ENCODE data around the gene HADHB.
"Not testable (repeated sequence)": the region's sequence is repeated elsewhere in the genome, so short reads cannot be mapped to it uniquely, and the experiment has no call there.

HADHB gene

DNA sequence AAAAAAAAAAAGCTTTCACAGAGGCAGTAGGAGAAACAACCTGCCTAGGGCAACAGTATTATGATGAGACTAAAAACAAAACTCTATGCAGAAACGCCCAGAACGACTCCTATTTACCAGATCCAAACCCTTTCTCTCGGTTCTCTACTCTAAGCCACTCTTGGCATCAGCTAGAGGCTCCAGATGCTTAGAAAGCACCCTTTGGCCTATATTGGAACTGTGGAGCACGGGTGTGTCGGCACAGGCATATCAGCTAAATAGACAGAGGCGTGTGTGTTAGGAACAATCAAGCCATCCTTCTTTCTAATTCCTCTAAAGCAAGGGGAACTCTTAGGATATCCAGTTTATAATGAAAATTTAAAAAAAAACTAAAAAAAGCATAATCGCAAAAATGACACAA is 60.4 kb downstream of the HADHB start:
- H3K4me1 ChIP-seq (ENCODE audit: control insufficient read depth in 1 of 2, insufficient read depth in 2 of 2, low read length in 2 of 2) = peaks cover 6 to 10% of the 10 kb centered on the region in 2 donors
- not testable (repeated sequence) for H3K4me3 ChIP-seq (ENCODE audit: low read depth in 1 of 2, low read length in 2 of 2); H3K9ac ChIP-seq (ENCODE audit: low read depth in 1 of 2, low read length in 2 of 2); H3K9me3 ChIP-seq (ENCODE audit: control insufficient read depth in 1 of 2, low read length in 2 of 2); H3K27me3 ChIP-seq (ENCODE audit: control insufficient read depth in 1 of 2, insufficient read depth in 2 of 2, low read length in 2 of 2); H3K36me3 ChIP-seq (ENCODE audit: control insufficient read depth in 1 of 2, insufficient read depth in 2 of 2, low read length in 2 of 2); H3K27ac ChIP-seq (ENCODE audit: low read depth, low read length)

DNA sequence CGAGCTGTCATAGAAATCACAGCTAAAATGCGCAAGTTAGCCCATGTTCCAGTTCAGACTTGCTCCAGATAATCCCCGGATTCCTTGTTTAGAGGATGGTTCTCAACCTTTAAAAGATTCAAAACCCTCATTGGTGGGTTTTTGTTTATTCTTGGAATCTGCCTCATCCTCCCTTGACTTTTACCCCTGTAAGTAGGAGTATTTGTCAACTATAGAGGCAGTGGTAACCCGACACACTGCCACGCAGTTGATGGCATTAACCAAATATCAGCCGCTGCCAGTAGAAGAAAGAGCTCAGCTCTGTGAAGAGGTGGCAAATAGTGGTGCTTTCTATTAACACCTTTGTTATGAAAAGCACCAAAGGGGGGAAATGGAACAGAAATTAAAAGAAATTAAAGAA is 60.8 kb downstream of the HADHB start:
- peaks cover 2 to 6% of the 10 kb centered on the region in 2 donors for H3K4me1 ChIP-seq (ENCODE audit: control insufficient read depth in 1 of 2, insufficient read depth in 2 of 2, low read length in 2 of 2)
- H3K27ac ChIP-seq (ENCODE audit: low read depth, low read length) = no peak overlapping the region
- H3K4me3 ChIP-seq (ENCODE audit: low read depth in 1 of 2, low read length in 2 of 2) = no peak overlapping the region
- no peaks in the 10 kb centered on the region for H3K36me3 ChIP-seq (ENCODE audit: control insufficient read depth in 1 of 2, insufficient read depth in 2 of 2, low read length in 2 of 2)
- no peak overlapping the region for H3K9ac ChIP-seq (ENCODE audit: low read depth in 1 of 2, low read length in 2 of 2)
- H3K9me3 ChIP-seq (ENCODE audit: control insufficient read depth in 1 of 2, low read length in 2 of 2) = no peaks in the 10 kb centered on the region
- no peaks in the 10 kb centered on the region for H3K27me3 ChIP-seq (ENCODE audit: control insufficient read depth in 1 of 2, insufficient read depth in 2 of 2, low read length in 2 of 2)

DNA sequence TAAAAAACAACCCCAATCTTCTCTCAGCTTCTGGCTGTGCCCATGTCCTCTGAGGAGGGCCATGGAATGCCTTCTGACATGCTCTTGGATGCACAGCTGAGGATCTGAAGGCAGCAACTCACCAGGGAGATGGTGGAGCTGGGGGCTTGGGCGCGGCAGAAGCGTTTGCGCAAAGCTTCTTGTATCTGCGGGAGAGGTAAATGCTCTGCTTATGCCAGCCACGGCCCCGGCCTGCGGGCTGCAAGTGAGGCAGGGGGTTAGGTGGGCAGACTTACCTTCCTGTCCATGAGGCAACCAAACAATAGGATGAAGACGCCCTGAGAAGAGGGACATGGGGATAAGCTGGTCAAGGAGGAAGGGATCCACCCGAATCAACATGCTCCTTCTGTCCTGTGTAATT is 65.2 kb downstream of the HADHB start:
- Histone ChIP-seq H3K27me3 (ENCODE audit: control insufficient read depth in 1 of 2, insufficient read depth in 2 of 2, low read length in 2 of 2) (no peaks in the 10 kb centered on the region), H3K27ac (ENCODE audit: low read depth, low read length) (no peak overlapping the region), H3K4me1 (ENCODE audit: control insufficient read depth in 1 of 2, insufficient read depth in 2 of 2, low read length in 2 of 2) (no peaks in the 10 kb centered on the region), H3K4me3 (ENCODE audit: low read depth in 1 of 2, low read length in 2 of 2) (no peak overlapping the region), H3K9me3 (ENCODE audit: control insufficient read depth in 1 of 2, low read length in 2 of 2) (no peaks in the 10 kb centered on the region), H3K36me3 (ENCODE audit: control insufficient read depth in 1 of 2, insufficient read depth in 2 of 2, low read length in 2 of 2) (no peaks in the 10 kb centered on the region), H3K9ac (ENCODE audit: low read depth in 1 of 2, low read length in 2 of 2) (no peak overlapping the region)

DNA sequence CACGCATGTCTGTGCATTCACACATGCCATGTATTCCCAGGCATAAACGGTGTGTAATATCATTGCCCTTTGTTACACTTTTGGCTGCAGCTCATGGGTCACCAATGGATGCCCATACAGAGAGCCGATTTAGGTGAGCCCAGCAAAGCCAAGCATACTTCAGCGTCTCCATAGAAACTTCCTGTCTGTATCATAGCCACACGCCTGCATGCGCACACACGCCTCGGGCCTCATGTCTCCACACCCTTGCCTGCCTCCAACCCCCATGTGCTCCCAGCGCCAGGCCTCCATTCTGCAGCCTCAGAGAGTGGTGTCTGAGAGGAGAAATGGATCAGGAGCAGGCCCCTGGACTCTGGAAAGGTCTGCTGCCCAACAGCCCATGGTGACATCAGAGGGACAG is 67.7 kb downstream of the HADHB start:
- Histone ChIP-seq H3K9me3 (ENCODE audit: control insufficient read depth in 1 of 2, low read length in 2 of 2) (no peaks in the 10 kb centered on the region), H3K27ac (ENCODE audit: low read depth, low read length) (no peak overlapping the region), H3K4me1 (ENCODE audit: control insufficient read depth in 1 of 2, insufficient read depth in 2 of 2, low read length in 2 of 2) (no peaks in the 10 kb centered on the region), H3K4me3 (ENCODE audit: low read depth in 1 of 2, low read length in 2 of 2) (no peak overlapping the region), H3K9ac (ENCODE audit: low read depth in 1 of 2, low read length in 2 of 2) (no peak overlapping the region), H3K27me3 (ENCODE audit: control insufficient read depth in 1 of 2, insufficient read depth in 2 of 2, low read length in 2 of 2) (no peaks in the 10 kb centered on the region), H3K36me3 (ENCODE audit: control insufficient read depth in 1 of 2, insufficient read depth in 2 of 2, low read length in 2 of 2) (no peaks in the 10 kb centered on the region)

DNA sequence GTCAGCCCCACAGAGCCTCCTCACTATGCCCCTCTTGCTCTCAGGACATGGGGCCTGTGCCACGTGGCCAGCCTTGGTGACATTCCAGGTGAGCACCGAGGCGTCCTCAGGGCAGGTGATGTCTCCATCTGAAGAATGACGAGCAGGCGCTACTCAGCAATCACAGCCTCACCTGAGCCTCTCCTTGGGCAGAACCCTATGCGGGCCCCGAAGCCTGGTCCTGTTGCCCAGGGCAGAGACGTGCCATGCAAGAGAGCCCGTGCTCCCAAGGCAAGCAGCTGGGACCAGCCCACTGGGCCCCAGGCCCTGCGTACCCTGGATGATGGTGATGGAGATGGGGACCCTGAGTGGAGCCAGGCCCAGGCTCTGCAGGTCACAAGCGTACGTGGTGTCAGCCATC is 68.7 kb downstream of the HADHB start:
- Histone ChIP-seq H3K4me3 (ENCODE audit: low read depth in 1 of 2, low read length in 2 of 2) (no peak overlapping the region), H3K27ac (ENCODE audit: low read depth, low read length) (no peak overlapping the region), H3K27me3 (ENCODE audit: control insufficient read depth in 1 of 2, insufficient read depth in 2 of 2, low read length in 2 of 2) (no peaks in the 10 kb centered on the region), H3K9me3 (ENCODE audit: control insufficient read depth in 1 of 2, low read length in 2 of 2) (no peaks in the 10 kb centered on the region), H3K9ac (ENCODE audit: low read depth in 1 of 2, low read length in 2 of 2) (no peak overlapping the region), H3K4me1 (ENCODE audit: control insufficient read depth in 1 of 2, insufficient read depth in 2 of 2, low read length in 2 of 2) (no peaks in the 10 kb centered on the region), H3K36me3 (ENCODE audit: control insufficient read depth in 1 of 2, insufficient read depth in 2 of 2, low read length in 2 of 2) (no peaks in the 10 kb centered on the region)

DNA sequence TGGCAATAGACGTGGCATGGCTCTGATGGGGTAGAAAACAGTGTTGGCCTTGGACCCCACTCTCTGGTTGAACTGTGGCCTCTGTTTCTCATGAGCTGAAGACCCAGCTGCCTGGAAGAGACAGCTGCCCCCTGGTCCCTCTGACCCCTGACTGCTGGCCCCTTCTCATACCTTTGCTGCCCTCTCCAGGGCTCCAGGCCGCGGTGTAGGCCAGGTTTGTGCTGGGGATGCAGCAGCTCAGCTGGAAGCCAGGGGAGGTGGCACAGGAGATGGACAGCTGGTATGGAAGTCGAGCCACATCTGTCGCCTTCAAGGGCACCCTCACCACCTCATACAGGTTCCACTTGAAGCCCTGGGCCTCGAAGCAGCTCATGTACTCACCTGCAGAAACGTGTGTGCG is 69.5 kb downstream of the HADHB start:
- no peak overlapping the region for H3K4me3 ChIP-seq (ENCODE audit: low read depth in 1 of 2, low read length in 2 of 2)
- no peak overlapping the region for H3K27ac ChIP-seq (ENCODE audit: low read depth, low read length)
- no peaks in the 10 kb centered on the region for H3K36me3 ChIP-seq (ENCODE audit: control insufficient read depth in 1 of 2, insufficient read depth in 2 of 2, low read length in 2 of 2)
- H3K9ac ChIP-seq (ENCODE audit: low read depth in 1 of 2, low read length in 2 of 2) = no peak overlapping the region
- no peaks in the 10 kb centered on the region for H3K4me1 ChIP-seq (ENCODE audit: control insufficient read depth in 1 of 2, insufficient read depth in 2 of 2, low read length in 2 of 2)
- H3K27me3 ChIP-seq (ENCODE audit: control insufficient read depth in 1 of 2, insufficient read depth in 2 of 2, low read length in 2 of 2) = no peaks in the 10 kb centered on the region
- H3K9me3 ChIP-seq (ENCODE audit: control insufficient read depth in 1 of 2, low read length in 2 of 2) = no peaks in the 10 kb centered on the region

DNA sequence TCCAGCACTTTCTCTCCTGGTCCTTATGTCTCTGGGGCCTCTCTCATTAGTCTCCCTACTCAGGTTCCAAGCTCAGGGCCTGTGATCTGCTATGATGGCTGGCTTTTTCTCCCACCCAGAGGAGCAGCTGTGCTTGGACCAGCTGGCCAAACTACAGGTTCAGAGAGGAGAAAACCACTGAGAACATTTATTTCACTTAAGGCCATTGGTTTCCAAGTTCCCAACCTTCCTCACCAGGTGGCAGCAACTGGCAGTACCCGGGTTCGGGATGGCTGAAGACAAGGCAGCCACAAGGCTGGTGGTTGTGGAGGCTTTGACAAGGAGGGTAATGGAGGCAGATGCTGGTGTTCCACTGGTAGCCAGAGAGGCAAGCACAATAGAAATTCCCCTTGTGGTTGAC is 71.3 kb downstream of the HADHB start:
- Histone ChIP-seq H3K9me3 (ENCODE audit: control insufficient read depth in 1 of 2, low read length in 2 of 2) (no peaks in the 10 kb centered on the region), H3K27me3 (ENCODE audit: control insufficient read depth in 1 of 2, insufficient read depth in 2 of 2, low read length in 2 of 2) (no peaks in the 10 kb centered on the region), H3K36me3 (ENCODE audit: control insufficient read depth in 1 of 2, insufficient read depth in 2 of 2, low read length in 2 of 2) (no peaks in the 10 kb centered on the region), H3K9ac (ENCODE audit: low read depth in 1 of 2, low read length in 2 of 2) (no peak overlapping the region), H3K27ac (ENCODE audit: low read depth, low read length) (no peak overlapping the region), H3K4me1 (ENCODE audit: control insufficient read depth in 1 of 2, insufficient read depth in 2 of 2, low read length in 2 of 2) (no peaks in the 10 kb centered on the region), H3K4me3 (ENCODE audit: low read depth in 1 of 2, low read length in 2 of 2) (no peak overlapping the region)

DNA sequence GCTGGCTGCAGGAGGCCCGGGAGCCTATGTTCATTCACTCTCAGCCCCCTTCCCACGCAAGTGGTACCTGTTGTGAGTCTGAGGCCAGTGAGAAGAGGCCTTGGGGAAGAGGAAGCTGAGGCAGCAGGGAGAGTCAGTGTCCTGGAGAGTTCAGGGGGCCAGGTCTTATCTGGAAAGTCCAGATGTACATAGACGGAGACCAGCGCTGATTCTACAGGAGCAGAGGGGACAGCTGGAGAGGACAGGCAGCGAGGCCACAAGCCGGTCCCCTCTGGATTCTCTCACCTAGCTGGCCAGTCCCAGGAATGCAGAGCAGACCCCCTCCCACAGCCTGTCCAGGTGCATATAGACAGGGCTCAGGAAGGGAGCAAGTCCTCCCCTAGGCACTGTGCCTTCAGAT is 72.1 kb downstream of the HADHB start:
- no peaks in the 10 kb centered on the region for H3K4me1 ChIP-seq (ENCODE audit: control insufficient read depth in 1 of 2, insufficient read depth in 2 of 2, low read length in 2 of 2)
- H3K9me3 ChIP-seq (ENCODE audit: control insufficient read depth in 1 of 2, low read length in 2 of 2) = no peaks in the 10 kb centered on the region
- H3K27me3 ChIP-seq (ENCODE audit: control insufficient read depth in 1 of 2, insufficient read depth in 2 of 2, low read length in 2 of 2) = no peaks in the 10 kb centered on the region
- no peak overlapping the region for H3K4me3 ChIP-seq (ENCODE audit: low read depth in 1 of 2, low read length in 2 of 2)
- no peak overlapping the region for H3K27ac ChIP-seq (ENCODE audit: low read depth, low read length)
- H3K9ac ChIP-seq (ENCODE audit: low read depth in 1 of 2, low read length in 2 of 2) = no peak overlapping the region
- no peaks in the 10 kb centered on the region for H3K36me3 ChIP-seq (ENCODE audit: control insufficient read depth in 1 of 2, insufficient read depth in 2 of 2, low read length in 2 of 2)

DNA sequence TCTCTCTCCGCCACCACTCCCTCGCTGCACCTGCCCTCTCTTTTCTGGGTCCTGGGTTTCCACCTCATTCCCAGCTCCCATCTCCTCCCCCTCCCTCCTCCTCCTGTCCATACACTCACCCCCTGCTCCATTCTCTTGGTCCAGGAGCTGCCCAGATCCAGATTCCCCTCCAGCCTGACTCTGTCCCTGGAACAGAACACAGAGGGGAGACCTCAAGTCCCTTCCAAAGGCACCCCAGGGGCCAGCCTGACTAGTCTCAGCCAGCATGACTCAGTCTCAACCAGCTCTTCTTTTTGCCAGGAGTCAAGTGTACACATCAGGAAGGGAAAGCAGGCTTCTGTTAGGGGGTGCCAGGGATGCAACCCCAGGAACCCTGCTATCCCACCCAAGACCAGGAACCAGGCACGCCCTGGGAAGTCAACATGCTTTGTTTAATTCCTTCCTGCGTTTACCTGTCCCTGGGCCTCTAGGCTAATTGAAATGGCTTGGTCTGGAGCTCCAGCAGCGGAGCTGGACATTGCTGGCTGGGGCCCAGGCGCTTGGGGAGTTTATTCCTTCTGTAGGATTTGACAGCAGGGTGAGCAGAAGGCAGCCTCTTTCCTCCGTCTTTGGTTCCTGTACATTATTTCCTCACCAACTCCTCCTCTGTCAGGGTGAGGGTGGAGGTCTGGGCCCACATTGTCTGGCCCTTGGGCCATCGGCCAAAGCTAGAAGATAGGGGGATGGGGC is 72.8 kb downstream of the HADHB start:
- H3K9ac ChIP-seq (ENCODE audit: low read depth in 1 of 2, low read length in 2 of 2) = no peak overlapping the region
- no peaks in the 10 kb centered on the region for H3K27me3 ChIP-seq (ENCODE audit: control insufficient read depth in 1 of 2, insufficient read depth in 2 of 2, low read length in 2 of 2)

DNA sequence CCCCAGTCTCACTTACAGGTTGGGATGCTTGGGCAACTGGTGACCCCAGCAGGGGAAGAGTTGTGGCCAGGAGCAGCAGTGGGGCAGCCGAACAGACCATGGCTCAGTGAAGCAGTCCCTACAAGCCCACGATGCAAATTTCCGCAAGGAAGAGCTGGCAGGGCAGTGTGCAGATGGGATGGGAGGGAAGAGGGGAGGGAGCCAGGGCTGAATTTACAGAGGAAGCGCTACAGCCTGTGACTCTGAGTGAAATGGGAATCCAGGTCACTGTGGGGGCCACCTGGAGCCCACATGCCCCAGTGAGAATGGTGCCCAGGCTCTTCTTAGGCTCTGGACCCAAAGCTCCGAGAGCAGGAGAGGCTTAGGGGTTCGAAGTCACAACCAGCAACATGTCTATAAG is 74.2 kb downstream of the HADHB start:
- no peak overlapping the region for H3K9ac ChIP-seq (ENCODE audit: low read depth in 1 of 2, low read length in 2 of 2)

More for the DNA sequence above, 72.8 kb downstream of the HADHB start:
- Histone ChIP-seq H3K9me3 (ENCODE audit: control insufficient read depth in 1 of 2, low read length in 2 of 2) (no peaks in the 10 kb centered on the region), H3K27ac (ENCODE audit: low read depth, low read length) (no peak overlapping the region), H3K4me1 (ENCODE audit: control insufficient read depth in 1 of 2, insufficient read depth in 2 of 2, low read length in 2 of 2) (no peaks in the 10 kb centered on the region), H3K36me3 (ENCODE audit: control insufficient read depth in 1 of 2, insufficient read depth in 2 of 2, low read length in 2 of 2) (no peaks in the 10 kb centered on the region), H3K4me3 (ENCODE audit: low read depth in 1 of 2, low read length in 2 of 2) (no peak overlapping the region)

DNA sequence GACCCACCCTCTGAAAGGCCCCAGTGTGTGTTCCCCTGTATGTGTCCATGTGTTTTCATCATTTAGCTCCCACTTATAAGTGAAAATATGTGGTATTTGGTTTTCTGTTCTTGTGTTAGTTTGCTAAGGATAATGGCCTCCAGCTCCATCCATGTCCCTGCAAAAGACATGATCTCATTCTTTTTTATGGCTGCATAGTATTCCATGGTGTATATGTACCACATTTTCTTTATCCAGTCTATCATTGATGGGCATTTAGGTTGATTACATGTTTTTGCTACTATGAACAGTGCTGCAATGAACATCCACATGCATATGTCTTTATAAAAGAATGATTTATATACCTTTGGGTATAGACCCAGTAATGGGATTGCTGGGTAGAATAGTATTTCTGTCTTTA is 79.7 kb downstream of the HADHB start:
- H3K4me1 ChIP-seq (ENCODE audit: control insufficient read depth in 1 of 2, insufficient read depth in 2 of 2, low read length in 2 of 2); H3K4me3 ChIP-seq (ENCODE audit: low read depth in 1 of 2, low read length in 2 of 2); H3K27me3 ChIP-seq (ENCODE audit: control insufficient read depth in 1 of 2, insufficient read depth in 2 of 2, low read length in 2 of 2); H3K9me3 ChIP-seq (ENCODE audit: control insufficient read depth in 1 of 2, low read length in 2 of 2); H3K27ac ChIP-seq (ENCODE audit: low read depth, low read length); H3K36me3 ChIP-seq (ENCODE audit: control insufficient read depth in 1 of 2, insufficient read depth in 2 of 2, low read length in 2 of 2); H3K9ac ChIP-seq (ENCODE audit: low read depth in 1 of 2, low read length in 2 of 2): not testable (repeated sequence)

More for the DNA sequence above, 74.2 kb downstream of the HADHB start:
- no peaks in the 10 kb centered on the region for H3K36me3 ChIP-seq (ENCODE audit: control insufficient read depth in 1 of 2, insufficient read depth in 2 of 2, low read length in 2 of 2)
- no peaks in the 10 kb centered on the region for H3K27me3 ChIP-seq (ENCODE audit: control insufficient read depth in 1 of 2, insufficient read depth in 2 of 2, low read length in 2 of 2)
- no peaks in the 10 kb centered on the region for H3K4me1 ChIP-seq (ENCODE audit: control insufficient read depth in 1 of 2, insufficient read depth in 2 of 2, low read length in 2 of 2)
- H3K9me3 ChIP-seq (ENCODE audit: control insufficient read depth in 1 of 2, low read length in 2 of 2) = no peaks in the 10 kb centered on the region
- no peak overlapping the region for H3K27ac ChIP-seq (ENCODE audit: low read depth, low read length)
- no peak overlapping the region for H3K4me3 ChIP-seq (ENCODE audit: low read depth in 1 of 2, low read length in 2 of 2)

Data from duodenal mucosa (tissue), 2 donors.